ENCODE results near the gene SPRED1.

Gene SPRED1

GRCh38 chr15:38308797-38309196 lies 56.2 kb downstream of the SPRED1 start:
- TF ChIP-seq ZFX (IDR thresholded peaks at IDR 0.05) (no peak), CTCF (conservative IDR thresholded peaks at IDR 0.05) (no peak)
- H3K27ac ChIP-seq = no peak overlapping the region

GRCh38 chr15:38312190-38312589 lies 59.6 kb downstream of the SPRED1 start:
- no peak for TF ChIP-seq CTCF (conservative IDR thresholded peaks at IDR 0.05)
- no peak for TF ChIP-seq ZFX (IDR thresholded peaks at IDR 0.05)

GRCh38 chr15:38316311-38316710 lies 63.7 kb downstream of the SPRED1 start:
- TF ChIP-seq CTCF (conservative IDR thresholded peaks at IDR 0.05) (no peak), ZFX (IDR thresholded peaks at IDR 0.05) (no peak)
- H3K27ac ChIP-seq = no peak overlapping the region

More at GRCh38 chr15:38312190-38312589, 59.6 kb downstream of the SPRED1 start:
- no peak overlapping the region for H3K27ac ChIP-seq

GRCh38 chr15:38320181-38320580 lies 67.5 kb downstream of the SPRED1 start:
- TF ChIP-seq CTCF (conservative IDR thresholded peaks at IDR 0.05) (no peak), ZFX (IDR thresholded peaks at IDR 0.05) (no peak)
- H3K27ac ChIP-seq = no peak overlapping the region

GRCh38 chr15:38320866-38321265 lies 68.2 kb downstream of the SPRED1 start:
- no peak for TF ChIP-seq CTCF (conservative IDR thresholded peaks at IDR 0.05)
- TF ChIP-seq ZFX (IDR thresholded peaks at IDR 0.05) = no peak
- no peak overlapping the region for H3K27ac ChIP-seq

GRCh38 chr15:38323895-38324294 lies 71.3 kb downstream of the SPRED1 start:
- no peak for TF ChIP-seq CTCF (conservative IDR thresholded peaks at IDR 0.05)
- TF ChIP-seq ZFX (IDR thresholded peaks at IDR 0.05) = no peak
- H3K27ac ChIP-seq = no peak overlapping the region

- no peak overlapping the region for H3K27ac ChIP-seq
- TF ChIP-seq ZFX (IDR thresholded peaks at IDR 0.05) (no peak), CTCF (conservative IDR thresholded peaks at IDR 0.05) (no peak)
Measured at GRCh38 chr15:38324939-38325647, 72.5 kb downstream of the SPRED1 start.

Measured in C4-2B (cell line).